ENCODE data around the gene GPATCH4. TPM values are rescaled to one million over a fixed set of nuclear protein-coding genes. Genes with fewer than 3 reads are reported as not detected.

Gene GPATCH4
- total RNA-seq, 2 experiments from 2014 or later: 33.3 to 51.6 TPM

DNA sequence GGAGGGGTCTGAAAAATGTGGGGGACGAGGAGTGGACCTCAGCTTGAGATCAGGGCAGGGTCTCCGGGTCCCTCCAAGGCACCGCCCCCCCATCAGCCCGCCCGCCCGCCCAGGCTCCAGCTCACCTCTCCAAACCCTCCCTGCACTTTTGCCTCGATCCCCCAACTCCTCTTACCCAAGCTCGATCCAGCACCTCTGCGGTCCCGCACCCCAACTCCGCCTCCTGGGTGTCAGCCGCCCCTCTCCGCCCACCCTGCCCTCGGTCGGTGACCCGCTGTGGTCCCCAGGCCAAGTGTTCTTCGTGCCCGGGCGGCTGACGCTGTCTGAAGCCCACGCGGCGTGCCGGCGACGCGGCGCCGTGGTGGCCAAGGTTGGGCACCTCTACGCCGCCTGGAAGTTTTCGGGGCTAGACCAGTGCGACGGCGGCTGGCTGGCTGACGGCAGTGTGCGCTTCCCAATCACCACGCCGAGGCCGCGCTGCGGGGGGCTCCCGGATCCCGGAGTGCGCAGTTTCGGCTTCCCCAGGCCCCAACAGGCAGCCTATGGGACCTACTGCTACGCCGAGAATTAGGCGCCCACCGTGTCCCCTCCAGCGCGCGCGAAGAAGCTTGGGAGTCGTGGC is 23.6 kb upstream of the GPATCH4 start:
- no peaks in the 10 kb centered on the region for H4K20me1 ChIP-seq (ENCODE audit: insufficient read depth, low read length)
- DNase-seq (ENCODE audit: low spot score): no peak
- H3K9me2 ChIP-seq (ENCODE audit: insufficient read depth, low read length): no peaks in the 10 kb centered on the region
- no peak overlapping the region for H3K4me2 ChIP-seq (ENCODE audit: low read length)
- no peak overlapping the region for H3K27ac ChIP-seq (ENCODE audit: low read depth, low read length, poor library complexity, severe bottlenecking)
- ChIA-PET POLR2A (interaction anchor here (1.2 kb wide), 1 partner anchor 12 kb away, joined by 4 read pairs; no protein-coding TSS in a partner anchor), CTCF (ENCODE audit: unreplicated experiment) (interaction anchor here (0.6 to 1.1 kb wide), 4 partner anchors 14 to 179 kb away, joined by 3 to 7 read pairs (median 5); no protein-coding TSS in a partner anchor)
- no peak overlapping the region for H3K4me3 ChIP-seq (ENCODE audit: low read depth, low read length, poor library complexity, severe bottlenecking)
- no TSS peak for BruUV-seq (replicated peaks)
- H3K9me3 ChIP-seq (ENCODE audit: low read length): no peaks in the 10 kb centered on the region
- TF ChIP-seq, protein P1, sequence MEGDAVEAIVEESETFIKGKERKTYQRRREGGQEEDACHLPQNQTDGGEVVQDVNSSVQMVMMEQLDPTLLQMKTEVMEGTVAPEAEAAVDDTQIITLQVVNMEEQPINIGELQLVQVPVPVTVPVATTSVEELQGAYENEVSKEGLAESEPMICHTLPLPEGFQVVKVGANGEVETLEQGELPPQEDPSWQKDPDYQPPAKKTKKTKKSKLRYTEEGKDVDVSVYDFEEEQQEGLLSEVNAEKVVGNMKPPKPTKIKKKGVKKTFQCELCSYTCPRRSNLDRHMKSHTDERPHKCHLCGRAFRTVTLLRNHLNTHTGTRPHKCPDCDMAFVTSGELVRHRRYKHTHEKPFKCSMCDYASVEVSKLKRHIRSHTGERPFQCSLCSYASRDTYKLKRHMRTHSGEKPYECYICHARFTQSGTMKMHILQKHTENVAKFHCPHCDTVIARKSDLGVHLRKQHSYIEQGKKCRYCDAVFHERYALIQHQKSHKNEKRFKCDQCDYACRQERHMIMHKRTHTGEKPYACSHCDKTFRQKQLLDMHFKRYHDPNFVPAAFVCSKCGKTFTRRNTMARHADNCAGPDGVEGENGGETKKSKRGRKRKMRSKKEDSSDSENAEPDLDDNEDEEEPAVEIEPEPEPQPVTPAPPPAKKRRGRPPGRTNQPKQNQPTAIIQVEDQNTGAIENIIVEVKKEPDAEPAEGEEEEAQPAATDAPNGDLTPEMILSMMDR (conservative IDR thresholded peaks at IDR 0.05; ENCODE audit: low read length): no peak
- TF ChIP-seq EZH2phosphoT487 (IDR thresholded peaks at IDR 0.05; ENCODE audit: borderline replicate concordance, low read depth, low read length): no peak
- H3K36me3 ChIP-seq (ENCODE audit: insufficient read depth, low read length): no peaks in the 10 kb centered on the region
- intact Hi-C loops (cut with micrococcal nuclease; ENCODE audit: unreplicated experiment): loop anchor here (5.0 kb wide), 2 partner anchors 102 to 243 kb away; partner anchors contain the start of genes ISG20L2 and METTL25B
- peaks cover 19% of the 10 kb centered on the region for H3K4me1 ChIP-seq (ENCODE audit: insufficient read depth, low read length, poor library complexity, severe bottlenecking)
- no peaks in the 10 kb centered on the region for H3K79me2 ChIP-seq (ENCODE audit: insufficient read depth, low read depth, low read length)
- H2AFZ ChIP-seq (ENCODE audit: low read length): no peak overlapping the region

GRCh38 chr1:156623946-156624813 is 22.9 kb upstream of the GPATCH4 start:
- POLR2A ChIA-PET: interaction anchor here (0.7 to 1.2 kb wide), 2 partner anchors 12 to 399 kb away, joined by 3 to 4 read pairs; no protein-coding TSS in a partner anchor
- Histone ChIP-seq H3K79me2 (ENCODE audit: insufficient read depth, low read depth, low read length) (no peaks in the 10 kb centered on the region), H4K20me1 (ENCODE audit: insufficient read depth, low read length) (no peaks in the 10 kb centered on the region), H3K4me1 (ENCODE audit: insufficient read depth, low read length, poor library complexity, severe bottlenecking) (peaks cover 15% of the 10 kb centered on the region), H3K9me3 (ENCODE audit: low read length) (no peaks in the 10 kb centered on the region), H3K4me3 (ENCODE audit: low read depth, low read length, poor library complexity, severe bottlenecking) (no peak overlapping the region), H3K4me2 (ENCODE audit: low read length) (no peak overlapping the region), H3K36me3 (ENCODE audit: insufficient read depth, low read length) (no peaks in the 10 kb centered on the region), H2AFZ (ENCODE audit: low read length) (no peak overlapping the region), H3K9me2 (ENCODE audit: insufficient read depth, low read length) (no peaks in the 10 kb centered on the region), H3K27ac (ENCODE audit: low read depth, low read length, poor library complexity, severe bottlenecking) (no peak overlapping the region)
- CTCF ChIA-PET (ENCODE audit: unreplicated experiment): interaction anchor here (0.6 to 1.1 kb wide), 7 partner anchors 13 to 178 kb away, joined by 3 to 7 read pairs (median 3); no protein-coding TSS in a partner anchor
- intact Hi-C loops (cut with micrococcal nuclease; ENCODE audit: unreplicated experiment): no loop called here
- TF ChIP-seq EZH2phosphoT487 (IDR thresholded peaks at IDR 0.05; ENCODE audit: borderline replicate concordance, low read depth, low read length): no peak
- TF ChIP-seq, protein P1 (conservative IDR thresholded peaks at IDR 0.05; ENCODE audit: low read length): no peak; the same call in none of the 2 replicates
- no peak for DNase-seq (ENCODE audit: low spot score)
- BruUV-seq (replicated peaks): no TSS peak
